ENCODE measurements around the gene MMP15.
A peak's percentile ranks its signal among the peaks of the same experiment; 100 is the strongest.
"Not testable (repeated sequence)": the region's sequence is repeated elsewhere in the genome, so short reads cannot be mapped to it uniquely, and the experiment has no call there.

MMP15 gene

DNA sequence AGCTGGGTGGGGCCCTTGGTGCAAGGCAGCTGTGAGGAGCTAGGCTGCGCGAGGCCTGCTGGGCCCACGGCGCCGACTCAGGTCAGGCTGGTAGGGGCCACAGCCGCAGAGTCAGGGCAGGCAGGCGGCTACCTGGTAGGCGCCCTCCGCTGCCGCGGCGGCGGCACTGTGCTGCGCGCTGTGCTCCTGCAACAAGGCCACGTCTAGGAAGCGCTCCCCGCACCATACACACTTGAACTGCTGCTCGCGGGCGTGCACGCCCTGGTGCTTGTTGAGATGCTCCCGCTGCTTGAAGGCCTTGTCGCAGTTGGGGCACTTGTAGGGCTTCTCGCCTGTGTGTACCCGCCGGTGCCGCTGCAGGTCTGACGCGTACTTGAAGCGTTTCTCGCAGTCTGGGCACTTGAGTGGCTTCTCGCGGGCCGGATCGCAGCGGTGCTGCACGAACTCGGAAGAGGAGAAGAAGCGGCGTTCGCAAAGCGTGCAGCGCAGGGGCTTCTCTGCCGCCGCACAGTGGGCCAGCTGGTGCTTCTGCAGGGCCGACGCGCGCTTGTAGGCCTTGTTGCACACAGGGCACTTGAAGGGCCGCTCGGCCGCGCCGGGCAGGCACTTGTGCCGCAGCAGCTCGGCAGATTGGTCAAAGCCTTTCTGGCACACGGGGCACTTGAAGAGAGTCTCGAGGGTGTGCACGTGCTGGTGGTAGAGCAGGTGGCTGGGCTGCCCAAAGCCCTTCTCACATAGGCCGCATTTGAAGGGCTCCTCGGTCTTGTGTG, 29.0 kb upstream of the MMP15 start:
- no peak for DNase-seq (ENCODE audit: low spot score)

DNA sequence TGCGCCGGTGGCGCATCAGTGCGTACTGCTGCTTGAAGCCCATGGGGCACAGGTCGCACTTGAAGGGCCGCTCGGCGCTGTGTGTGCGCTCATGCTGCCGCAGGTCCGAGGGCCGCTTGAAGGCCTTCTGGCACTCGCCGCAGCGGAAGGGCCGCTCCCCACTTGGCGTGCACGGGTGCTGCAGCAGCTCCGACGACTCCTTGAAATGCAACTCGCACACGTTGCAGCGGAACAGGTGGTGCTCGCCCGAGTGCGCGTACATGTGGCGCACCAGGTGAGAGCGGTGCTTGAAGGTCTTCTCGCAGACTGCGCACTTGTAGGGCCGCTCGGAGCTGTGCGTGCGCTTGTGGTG, 28.4 kb upstream of the MMP15 start:
- no peak for DNase-seq (ENCODE audit: low spot score)

DNA sequence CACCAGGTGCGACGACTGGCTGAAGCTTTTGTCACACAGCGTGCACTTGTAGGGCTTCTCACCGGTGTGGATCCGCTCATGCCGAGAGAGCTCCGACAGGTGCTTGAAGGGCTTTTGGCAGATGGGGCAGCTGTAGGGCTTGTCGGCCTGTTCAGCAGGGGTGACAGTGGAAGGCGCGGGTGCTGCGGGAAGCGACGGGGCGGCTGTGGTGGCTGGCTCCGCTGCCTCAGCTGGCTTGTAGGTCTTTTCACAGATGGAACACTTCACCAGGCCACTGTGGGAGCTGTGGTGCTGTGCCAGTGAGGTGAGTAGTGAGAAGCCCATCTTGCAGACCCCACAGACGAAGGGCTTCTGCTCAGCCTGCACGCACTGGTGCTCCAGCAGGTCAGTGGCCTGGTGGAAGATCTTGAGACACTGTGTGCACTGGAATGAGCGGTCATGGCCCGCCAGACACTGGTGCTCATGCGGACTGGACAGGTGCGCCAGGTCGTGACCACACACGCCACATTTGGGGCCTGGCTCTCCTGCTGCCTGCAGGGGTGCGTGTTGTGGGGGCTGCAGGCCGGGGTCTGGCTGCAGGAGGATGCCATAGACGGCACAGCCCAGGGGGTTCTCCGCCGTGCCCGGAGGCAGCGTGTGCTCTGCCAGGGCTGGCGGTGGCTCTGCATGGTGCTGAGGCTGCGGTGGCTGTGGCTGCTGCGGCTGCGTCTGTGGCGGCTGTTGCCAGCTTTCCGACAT, 27.9 kb upstream of the MMP15 start:
- no peak for DNase-seq (ENCODE audit: low spot score)

DNA sequence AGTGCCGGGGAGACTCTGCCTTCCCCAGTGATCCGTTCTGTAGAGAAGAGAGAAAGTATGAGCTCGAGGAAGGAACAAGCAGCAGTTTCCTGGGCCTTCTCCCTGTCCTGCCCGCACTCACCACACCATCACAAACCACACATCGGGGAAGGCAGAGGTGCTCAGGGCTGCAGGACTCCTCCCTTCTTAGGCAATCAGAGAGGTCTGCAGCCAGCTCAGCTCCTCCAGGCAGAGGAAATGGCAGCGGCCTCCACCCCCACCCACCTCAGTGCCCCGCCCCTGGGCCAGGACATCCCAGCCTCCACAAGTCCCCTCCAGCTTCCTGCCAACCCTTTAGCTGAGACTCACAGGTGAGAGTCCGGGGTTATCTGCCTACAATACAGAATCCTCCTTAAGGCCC, 27.1 kb upstream of the MMP15 start:
- no peak for DNase-seq (ENCODE audit: low spot score)

DNA sequence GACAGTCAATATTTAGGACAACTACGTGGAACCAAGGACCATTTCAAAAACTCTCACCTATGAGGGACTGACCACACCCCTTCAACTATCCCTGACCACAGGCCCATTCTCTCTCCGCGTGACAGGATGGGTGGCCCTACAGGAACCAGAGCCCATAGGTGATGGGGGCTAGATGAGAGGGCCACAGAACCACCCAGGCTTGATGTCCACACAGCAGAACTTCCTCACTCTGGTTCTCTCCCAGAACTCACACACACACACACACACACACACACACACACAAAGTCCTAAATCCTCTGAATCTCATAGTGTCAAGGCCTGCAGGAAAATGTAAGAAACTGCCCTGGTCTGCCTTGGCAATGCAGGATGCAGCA, 26.6 kb upstream of the MMP15 start:
- DNase-seq (ENCODE audit: low spot score) = no peak

DNA sequence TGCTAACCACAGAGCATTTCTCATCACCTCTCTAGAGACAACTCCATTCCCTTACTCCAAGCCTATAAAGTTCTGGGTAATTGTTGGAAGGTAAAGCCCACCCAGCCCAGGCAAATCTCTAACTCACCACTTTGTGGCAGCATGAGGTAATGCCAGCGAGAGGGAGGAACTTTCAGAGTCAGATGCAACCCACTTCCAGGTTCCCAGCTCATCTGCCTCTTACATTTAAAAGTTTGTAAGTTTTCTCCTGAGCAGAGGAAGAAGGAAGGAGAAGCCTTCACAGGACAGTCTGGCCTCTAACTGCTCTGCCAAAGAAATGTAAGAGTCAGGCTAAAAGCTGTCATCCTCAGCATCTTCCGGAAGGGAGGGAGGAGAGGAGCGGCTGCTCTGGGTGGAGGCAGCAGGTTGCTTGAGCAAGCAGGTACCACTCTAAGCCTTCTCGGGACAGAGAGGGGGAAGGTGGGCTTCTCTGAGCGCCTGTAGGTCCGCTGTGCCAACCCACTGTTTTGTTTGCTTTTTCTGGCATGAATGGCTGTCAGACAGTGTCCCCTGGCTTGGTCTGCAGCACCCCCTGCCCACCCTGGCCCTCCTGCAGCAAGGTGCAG, 26.1 kb upstream of the MMP15 start:
- DNase-seq (ENCODE audit: low spot score) = no peak

DNA sequence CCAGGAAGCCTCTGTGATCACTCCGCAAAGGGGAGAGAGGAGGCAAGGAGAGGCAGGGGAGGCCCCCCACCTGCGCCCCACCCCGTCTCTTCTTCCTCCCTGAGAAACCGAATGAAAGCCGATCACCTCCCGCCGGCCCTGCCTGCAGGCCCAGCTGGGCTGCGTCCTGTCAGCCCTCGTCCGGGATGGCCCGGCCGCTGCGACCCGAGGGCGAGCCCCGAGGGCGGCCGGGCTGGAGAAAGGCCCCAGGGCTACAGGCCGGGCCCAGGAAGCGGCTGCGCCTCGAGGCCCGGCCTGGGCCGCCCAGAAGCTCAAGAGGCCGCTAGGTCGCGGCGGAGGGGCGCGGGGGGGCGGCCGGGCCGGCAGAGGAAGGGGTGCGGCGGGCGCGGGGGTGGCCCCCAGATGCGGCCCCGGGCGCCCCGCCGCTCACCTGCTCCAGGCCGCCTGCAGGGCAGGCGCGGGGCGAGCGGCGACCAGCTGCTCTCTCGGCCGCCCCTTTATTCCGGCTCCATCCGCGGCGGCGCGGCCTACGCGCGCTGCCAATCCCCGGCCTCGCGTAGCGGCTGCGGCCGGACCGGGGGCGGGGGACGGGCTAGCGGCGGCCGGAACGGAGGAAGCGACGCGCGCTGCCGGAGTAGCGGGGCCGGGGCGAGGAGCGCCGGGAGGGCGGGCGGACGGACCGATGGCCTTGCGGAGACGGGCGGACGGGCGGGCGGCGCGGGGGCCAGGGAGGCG, 25.4 kb upstream of the MMP15 start, which contains the start of gene ZNF319:
ZNF319 (minus strand) TSS at position 702 of the 735 bp plus-strand sequence. CDS start 2,407 bp downstream, outside the sequence.
- no peak for DNase-seq (ENCODE audit: low spot score)

DNA sequence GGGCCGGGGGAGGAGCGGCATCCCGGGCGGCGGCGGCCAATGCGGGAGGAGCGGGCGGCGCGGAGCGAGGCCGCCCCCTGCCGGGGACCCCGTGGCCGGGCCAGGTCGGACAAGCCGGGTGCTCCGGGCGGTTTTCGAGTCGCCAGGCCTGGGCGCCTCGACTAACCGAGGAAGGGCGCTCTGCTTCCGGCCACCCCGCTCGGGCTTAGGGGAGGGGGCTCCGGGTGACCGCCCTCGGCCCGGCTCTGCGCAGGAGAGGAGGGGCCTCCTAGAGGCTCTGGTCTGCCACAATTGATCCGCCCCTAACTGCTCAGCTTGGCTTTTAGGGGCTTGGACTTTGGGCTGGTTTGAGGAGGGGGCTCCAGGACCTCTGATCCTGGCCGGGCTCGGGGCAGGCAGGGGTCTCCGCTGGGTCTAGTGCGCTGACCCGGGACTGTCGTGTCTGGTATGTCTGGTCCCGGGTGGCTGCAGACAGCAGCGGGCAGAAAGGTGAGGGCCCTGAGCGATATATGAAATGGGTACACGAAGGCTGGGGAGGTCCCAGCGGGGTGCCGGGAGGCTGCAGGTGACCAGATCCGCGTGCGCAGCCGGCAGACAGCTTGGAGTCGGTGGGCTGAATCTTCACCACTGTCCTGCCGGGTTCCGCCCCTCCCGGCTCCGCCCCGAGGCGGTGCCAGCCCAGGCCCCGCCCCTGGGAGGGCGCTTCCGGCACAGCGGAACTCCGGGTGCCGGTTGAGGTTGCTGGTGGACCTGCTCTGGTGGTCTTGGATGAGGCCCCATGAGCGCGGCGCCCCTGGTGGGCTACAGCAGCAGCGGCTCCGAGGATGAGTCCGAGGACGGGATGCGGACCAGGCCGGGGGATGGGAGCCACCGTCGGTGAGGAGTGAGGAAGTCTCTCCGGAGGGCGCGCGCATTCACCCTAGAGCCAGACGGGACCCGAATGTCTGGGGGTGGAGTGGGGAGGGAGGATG, 24.6 kb upstream of the MMP15 start, which contains the start of gene USB1:
USB1 (plus strand) TSS at position 702 of the 971 bp plus-strand sequence; CDS start at position 779, 77 bp downstream.
- peak; percentile 95 for DNase-seq (ENCODE audit: low spot score)

DNA sequence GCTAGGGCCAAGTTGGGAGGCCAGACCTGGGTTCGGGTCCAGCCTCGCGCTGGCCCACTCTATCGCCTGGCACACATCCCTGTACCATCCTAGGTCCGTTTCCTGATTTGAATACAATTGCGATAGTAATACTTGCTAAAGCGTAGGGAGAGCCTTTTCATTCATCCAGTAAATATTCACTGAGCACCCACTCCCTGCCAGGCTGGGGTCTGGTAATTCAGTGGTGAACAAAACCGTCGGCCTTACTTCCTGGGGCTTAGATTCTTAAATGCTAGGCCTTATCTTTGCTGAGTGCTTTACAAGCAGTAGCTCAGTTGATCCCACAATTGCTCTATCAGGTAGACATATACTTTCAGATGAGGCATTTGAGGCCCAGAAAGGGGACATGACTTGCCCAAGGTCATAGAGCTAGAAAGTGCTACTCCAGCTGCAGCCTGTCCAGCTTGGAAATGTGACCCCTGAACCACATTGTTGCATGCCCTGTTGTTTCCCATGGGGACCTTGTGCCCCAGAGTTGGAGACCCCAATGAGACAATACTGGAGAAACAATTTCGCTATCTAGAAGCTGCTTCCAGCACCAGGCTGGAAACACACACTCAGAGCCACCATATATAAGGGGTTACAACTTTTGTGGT, 23.7 kb upstream of the MMP15 start:
- no peak for DNase-seq (ENCODE audit: low spot score)

DNA sequence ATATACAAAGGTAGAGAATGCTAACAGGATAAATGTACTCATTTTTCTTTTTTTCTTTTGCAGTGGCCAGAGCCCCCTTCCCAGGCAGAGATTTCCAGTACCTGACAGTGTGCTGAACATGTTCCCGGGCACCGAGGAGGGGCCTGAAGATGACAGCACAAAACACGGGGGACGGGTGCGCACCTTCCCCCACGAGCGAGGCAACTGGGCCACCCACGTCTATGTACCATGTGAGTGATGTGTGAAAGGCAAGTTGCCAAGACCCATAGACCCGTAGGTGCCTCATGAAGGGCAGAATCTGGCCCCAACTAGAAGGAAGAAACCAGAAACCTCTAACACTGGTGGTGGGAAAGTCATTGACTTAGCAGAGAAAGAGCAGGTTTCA, 23.1 kb upstream of the MMP15 start:
- no peak for DNase-seq (ENCODE audit: low spot score)

DNA sequence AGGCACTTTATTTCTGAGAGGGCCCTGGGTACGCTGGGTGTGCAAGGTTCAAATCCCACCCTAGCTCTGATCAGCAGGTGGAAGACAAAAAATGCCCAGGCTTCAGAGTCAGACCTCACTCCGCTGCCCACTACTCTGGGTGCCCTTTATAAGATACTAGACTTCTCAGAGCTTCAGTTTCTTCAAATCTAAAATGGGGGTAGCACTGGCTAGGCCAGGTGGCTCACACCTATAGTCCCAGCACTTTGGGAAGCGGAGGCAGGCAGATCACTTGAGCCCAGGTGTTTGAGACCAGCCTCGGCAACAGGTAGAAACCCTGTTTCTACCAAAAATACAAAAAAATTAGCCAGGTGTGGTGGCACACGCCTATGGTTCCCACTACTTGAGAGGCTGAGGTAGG, 22.6 kb upstream of the MMP15 start:
- DNase-seq (ENCODE audit: low spot score) = no peak

DNA sequence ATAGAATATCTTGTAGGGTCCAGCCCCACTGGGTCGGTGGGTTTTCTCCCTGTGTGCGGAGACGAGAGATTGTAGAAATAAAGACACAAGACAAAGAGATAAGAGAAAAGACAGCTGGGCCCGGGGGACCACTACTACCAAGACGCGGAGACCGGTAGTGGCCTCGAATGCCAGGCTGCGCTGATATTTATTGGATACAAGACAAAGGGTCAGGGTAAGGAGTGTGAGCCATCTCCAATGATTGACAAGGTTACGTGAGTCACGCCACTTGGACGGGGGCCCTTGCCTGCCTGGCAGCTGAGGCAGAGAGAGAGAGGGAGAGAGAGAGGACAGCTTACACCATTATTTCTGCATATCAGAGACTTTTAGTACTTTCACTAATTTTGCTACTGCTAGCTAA, 20.8 kb upstream of the MMP15 start:
- DNase-seq (ENCODE audit: low spot score) = not testable (repeated sequence)

DNA sequence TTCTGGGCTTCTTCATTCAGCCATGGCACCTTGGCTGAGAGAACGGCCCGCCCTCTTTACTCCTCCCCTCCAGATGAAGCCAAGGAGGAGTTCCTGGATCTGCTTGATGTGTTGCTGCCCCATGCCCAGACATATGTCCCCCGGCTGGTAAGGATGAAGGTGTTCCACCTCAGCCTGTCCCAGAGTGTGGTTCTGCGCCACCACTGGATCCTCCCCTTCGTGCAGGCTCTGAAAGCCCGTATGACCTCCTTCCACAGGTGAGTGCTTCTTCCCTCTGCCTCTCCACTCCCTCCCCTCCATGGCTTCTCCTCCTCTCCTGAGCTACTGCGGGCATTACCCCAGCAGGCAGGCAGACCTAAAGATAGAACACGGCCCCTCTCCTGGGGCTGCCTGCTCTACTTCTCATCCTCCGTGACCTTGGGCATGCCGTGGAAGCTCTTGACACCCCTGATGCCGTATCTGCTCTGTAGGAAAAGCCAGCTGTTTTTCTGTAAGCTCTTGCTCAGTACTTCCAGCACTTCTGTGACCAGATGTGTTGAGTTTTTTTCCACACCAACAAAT, 15.6 kb upstream of the MMP15 start:
- DNase-seq (ENCODE audit: low spot score) = no peak

DNA sequence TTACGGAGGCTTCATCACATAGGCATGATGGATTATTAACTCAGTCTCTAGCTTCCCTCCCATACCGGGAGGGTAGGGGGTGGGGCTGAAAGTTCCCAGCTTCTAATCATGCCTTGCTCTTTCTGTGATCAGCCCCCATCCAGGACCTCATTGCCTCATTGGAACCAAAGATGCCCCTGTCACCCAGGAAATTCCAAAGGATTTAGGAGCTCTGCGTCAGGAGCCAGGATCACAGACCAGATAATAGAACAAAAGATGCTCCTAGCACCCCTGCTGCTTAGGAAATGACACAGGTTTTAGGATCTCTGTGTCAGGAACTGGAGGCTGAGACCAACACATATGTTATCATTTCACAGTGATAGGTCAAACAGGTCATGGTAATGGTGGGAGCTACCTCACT, 14.7 kb upstream of the MMP15 start:
- DNase-seq (ENCODE audit: low spot score) = no peak

DNA sequence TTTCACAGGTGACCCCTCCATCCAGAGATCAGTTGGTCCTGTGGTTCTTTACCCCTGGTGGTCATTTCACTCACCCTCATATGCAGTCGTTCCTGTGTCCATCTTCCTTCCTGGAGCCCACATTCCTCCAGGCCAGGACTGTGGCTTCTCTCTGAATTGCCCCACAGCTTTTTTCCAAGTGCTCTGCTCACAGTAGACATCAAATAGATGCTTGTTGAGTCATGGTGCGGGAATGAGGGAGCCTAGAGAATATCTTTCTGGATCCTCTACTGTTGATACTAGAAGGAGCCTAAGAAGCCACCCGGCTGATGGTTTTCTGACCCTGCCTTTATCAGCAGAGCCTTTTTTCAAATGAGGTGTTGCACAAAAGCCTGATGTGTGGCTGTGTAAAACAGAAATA, 13.9 kb upstream of the MMP15 start:
- DNase-seq (ENCODE audit: low spot score) = no peak

DNA sequence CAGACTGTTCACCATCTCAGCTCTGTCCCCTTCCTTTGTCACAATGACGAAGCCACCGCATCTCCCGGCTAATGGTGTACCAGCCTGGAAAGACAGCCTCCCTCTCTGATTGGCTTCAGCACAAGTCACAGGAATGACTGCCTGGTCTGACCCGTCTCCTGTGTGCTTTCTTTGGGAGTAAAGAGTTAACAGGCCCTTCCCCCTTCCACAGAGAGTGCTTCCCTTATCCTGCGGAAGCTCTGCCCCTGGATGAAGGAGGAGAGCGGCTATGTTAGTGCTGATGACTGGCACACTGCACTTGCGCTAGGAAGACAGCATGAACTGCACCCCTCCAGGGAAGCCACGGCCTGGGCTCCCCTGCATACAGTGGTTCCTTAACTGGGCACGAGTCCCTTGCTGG, 13.1 kb upstream of the MMP15 start:
- DNase-seq (ENCODE audit: low spot score) = no peak

DNA sequence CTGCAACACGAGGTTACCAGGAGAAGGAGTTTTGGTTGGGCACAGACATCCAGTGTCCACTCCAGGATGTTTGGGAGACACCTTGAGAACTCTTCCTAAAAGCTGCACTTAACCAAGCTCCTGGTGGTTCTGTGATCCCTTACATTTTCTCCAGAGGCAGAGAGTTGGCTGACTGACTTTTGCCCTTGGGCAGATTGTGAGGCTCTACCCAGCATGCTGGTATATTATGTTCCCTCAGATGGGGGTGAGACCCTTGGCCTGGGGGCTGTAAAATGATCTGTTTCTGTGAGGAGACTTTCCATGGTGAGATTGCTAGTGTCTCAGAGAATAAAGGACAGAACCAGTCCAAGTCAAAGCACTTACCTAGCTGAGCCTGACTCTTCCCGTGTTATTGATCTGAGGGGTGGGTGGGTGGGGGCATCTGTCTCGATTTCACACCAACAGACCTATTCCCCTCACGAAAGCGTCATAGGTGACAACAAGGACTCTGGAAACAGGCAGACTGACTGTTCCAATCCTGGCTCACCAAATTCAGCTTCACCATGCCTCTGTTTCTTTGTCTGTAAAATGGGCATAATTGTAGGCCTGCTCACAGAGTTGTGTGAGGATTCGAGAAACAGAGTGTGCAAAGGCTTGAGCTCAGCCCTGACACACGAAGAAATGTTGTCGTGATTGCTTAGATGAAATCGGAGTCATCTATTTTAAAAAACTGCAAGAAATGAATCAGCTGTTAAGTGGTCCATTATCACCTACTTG, 12.2 kb upstream of the MMP15 start:
- no peak for DNase-seq (ENCODE audit: low spot score)

DNA sequence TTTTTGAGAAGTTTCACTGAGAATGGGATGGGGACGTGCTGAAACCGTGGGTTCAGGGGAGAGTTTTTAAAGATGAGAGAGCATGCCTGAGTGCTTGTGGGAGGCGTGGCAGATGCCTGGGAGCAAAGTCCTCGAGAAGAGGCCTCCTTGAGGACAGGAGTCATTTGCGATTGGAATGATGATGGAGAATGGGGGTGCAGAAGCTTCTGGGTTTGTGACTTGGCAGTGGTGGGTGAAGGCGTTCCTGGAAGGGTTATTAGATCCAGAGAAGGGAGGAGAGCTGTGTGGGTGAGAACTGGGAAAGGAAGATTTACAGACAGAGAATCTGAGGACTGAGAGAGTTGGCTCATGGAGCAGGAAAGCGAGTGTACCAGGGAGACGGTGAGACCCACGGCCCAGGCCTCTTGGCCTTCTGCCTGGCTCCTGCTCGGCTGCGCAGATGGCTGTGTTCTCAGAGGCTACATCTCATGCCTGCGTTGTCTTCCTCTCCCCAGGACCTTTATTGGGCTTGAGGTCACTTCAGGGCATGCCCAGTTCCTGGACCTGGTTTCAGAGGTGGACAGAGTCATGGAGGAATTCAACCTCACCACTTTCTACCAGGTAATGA, 8.6 kb upstream of the MMP15 start:
- no peak for DNase-seq (ENCODE audit: low spot score)

DNA sequence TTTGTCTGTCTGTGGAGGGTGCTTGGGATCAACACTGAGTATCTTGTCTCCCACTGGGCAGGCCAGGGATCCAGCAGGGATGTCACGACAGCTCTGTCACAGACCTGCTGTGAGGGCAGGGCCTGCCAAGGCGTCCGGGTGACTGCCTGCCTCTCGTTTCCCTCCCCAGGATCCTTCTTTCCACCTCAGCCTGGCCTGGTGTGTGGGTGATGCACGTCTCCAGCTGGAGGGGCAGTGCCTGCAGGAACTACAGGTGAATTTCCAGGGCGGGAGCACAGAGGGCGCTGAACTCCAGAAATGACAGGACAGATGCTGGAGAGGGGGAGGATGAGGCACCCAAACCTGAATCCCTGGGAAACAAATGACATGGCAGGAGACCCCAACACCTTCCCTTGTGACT, 6.8 kb upstream of the MMP15 start:
- DNase-seq (ENCODE audit: low spot score) = peak; percentile 63

All from D341Med (cell line).